Prostate gland (tissue), 2 donors: ENCODE data around the gene FLT4. TPM values are rescaled to one million over a fixed set of nuclear protein-coding genes. Genes with fewer than 3 reads are reported as not detected.

Experiments used
- DNase-seq: peaks from one replicate; pipeline ENCODE4 v3.0.0-alpha.2; 2019; ENCODE audit warnings: low spot score
- H3K27ac ChIP-seq, 2 donors: fragments of 200-600 bp; sonication (generic); 2 replicates each; pipeline ENCODE4 v1.5.1; 2017 to 2019
- H3K27me3 ChIP-seq: fragments of 200-600 bp; sonication (generic); replicated peaks from 2 replicates; pipeline ENCODE4 v1.5.1; 2019; ENCODE audit not compliant: insufficient read depth
- H3K36me3 ChIP-seq, 2 donors: fragments of 200-600 bp; sonication (generic); 1 replicate in 1 of 2; 2 replicates in 1 of 2; pipeline versions ENCODE4 v1.5.1 to v1.8.1; 2017 to 2019
- H3K4me1 ChIP-seq: fragments of 200-600 bp; sonication (generic); replicated peaks from 2 replicates; pipeline ENCODE4 v1.5.1; 2019
- H3K4me3 ChIP-seq, 2 donors: fragments of 200-600 bp; sonication (generic); 2 replicates each; pipeline ENCODE4 v1.5.1; 2017 to 2019
- H3K9me3 ChIP-seq: fragments of 200-600 bp; sonication (generic); 2 replicates; pipeline ENCODE4 v1.5.1; 2017
- POLR2A ChIP-seq: fragments of 450-650 bp; IDR thresholded peaks from one replicate; pipeline ENCODE4 v1.6.1; 2016; ENCODE audit warnings: antibody characterized with exemption, mild to moderate bottlenecking
- POLR2AphosphoS5 ChIP-seq: sonication (generic); formaldehyde crosslinking; IDR thresholded peaks from one replicate; pipeline ENCODE4 v1.6.1; 2017; ENCODE audit warnings: antibody characterized with exemption
- WGBS: methylation state at CpG from one replicate; pipeline ENCODE4 v1.1.5; 2018; 5-methylcytosine and 5-hydroxymethylcytosine counted together
- intact Hi-C: fragments of 100-400 bp; cut with DNase I; formaldehyde crosslinking; loops from one replicate; pipeline ENCODE4 v1.14.2; 2022
- total RNA-seq, 2 donors: library from RNA; depleted of rRNA; stranded (reverse); fragments of >200 nt; gene quantifications; one replicate each; pipeline ENCODE4 v1.1.0, GENCODE V29; 2016
- TF ChIP-seq, protein P1 (sequence below), 4 experiments: fragments of 200-600 bp in 2 of 4; fragments of 450-650 bp in 2 of 4; sonication (generic) in 2 of 4; IDR thresholded peaks; 1 replicate in 3 of 4; 2 replicates in 1 of 4; pipeline ENCODE4 v1.5.1; 2016 to 2019; ENCODE audit warnings: antibody characterized with exemption in 4 of 4, mild to moderate bottlenecking in 2 of 4, moderate library complexity in 2 of 4

Gene FLT4
- total RNA-seq, 2 donors from 2014 or later, result 2.9 to 20.6 TPM

- intact Hi-C loops, result no loop called here
These were observed 2.5 kb downstream of the FLT4 start for GRCh38 chr5:180646963-180647305.

GRCh38 chr5:180646289-180646962 lies 3.0 kb downstream of the FLT4 start:
- no peak for DNase-seq
- Histone ChIP-seq H3K9me3 (no peaks in the 10 kb centered on the region), H3K4me3 (no peak overlapping the region), H3K27me3 (no peaks in the 10 kb centered on the region), H3K4me1 (no peaks in the 10 kb centered on the region), H3K27ac (no peak overlapping the region), H3K36me3 (no peaks in the 10 kb centered on the region)
- TF ChIP-seq, protein P1, sequence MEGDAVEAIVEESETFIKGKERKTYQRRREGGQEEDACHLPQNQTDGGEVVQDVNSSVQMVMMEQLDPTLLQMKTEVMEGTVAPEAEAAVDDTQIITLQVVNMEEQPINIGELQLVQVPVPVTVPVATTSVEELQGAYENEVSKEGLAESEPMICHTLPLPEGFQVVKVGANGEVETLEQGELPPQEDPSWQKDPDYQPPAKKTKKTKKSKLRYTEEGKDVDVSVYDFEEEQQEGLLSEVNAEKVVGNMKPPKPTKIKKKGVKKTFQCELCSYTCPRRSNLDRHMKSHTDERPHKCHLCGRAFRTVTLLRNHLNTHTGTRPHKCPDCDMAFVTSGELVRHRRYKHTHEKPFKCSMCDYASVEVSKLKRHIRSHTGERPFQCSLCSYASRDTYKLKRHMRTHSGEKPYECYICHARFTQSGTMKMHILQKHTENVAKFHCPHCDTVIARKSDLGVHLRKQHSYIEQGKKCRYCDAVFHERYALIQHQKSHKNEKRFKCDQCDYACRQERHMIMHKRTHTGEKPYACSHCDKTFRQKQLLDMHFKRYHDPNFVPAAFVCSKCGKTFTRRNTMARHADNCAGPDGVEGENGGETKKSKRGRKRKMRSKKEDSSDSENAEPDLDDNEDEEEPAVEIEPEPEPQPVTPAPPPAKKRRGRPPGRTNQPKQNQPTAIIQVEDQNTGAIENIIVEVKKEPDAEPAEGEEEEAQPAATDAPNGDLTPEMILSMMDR (IDR thresholded peaks at IDR 0.05), result no peak
- TF ChIP-seq POLR2A, result no peak
- no peak for TF ChIP-seq POLR2AphosphoS5
- 84% methylated on average over 9 of the region's 10 CpGs for WGBS
- intact Hi-C loops, result no loop called here

More at GRCh38 chr5:180646963-180647305, 2.5 kb downstream of the FLT4 start:
- WGBS, result 80% methylated on average over 1 of the region's 1 CpG
- TF ChIP-seq, protein P1 (IDR thresholded peaks at IDR 0.05), result no peak
- TF ChIP-seq POLR2A (no peak), POLR2AphosphoS5 (no peak)
- no peak overlapping the region for H3K4me3 ChIP-seq
- no peaks in the 10 kb centered on the region for H3K9me3 ChIP-seq
- no peak overlapping the region for H3K27ac ChIP-seq
- no peaks in the 10 kb centered on the region for H3K36me3 ChIP-seq
- H3K27me3 ChIP-seq, result no peaks in the 10 kb centered on the region
- no peaks in the 10 kb centered on the region for H3K4me1 ChIP-seq
- no peak for DNase-seq

DNA sequence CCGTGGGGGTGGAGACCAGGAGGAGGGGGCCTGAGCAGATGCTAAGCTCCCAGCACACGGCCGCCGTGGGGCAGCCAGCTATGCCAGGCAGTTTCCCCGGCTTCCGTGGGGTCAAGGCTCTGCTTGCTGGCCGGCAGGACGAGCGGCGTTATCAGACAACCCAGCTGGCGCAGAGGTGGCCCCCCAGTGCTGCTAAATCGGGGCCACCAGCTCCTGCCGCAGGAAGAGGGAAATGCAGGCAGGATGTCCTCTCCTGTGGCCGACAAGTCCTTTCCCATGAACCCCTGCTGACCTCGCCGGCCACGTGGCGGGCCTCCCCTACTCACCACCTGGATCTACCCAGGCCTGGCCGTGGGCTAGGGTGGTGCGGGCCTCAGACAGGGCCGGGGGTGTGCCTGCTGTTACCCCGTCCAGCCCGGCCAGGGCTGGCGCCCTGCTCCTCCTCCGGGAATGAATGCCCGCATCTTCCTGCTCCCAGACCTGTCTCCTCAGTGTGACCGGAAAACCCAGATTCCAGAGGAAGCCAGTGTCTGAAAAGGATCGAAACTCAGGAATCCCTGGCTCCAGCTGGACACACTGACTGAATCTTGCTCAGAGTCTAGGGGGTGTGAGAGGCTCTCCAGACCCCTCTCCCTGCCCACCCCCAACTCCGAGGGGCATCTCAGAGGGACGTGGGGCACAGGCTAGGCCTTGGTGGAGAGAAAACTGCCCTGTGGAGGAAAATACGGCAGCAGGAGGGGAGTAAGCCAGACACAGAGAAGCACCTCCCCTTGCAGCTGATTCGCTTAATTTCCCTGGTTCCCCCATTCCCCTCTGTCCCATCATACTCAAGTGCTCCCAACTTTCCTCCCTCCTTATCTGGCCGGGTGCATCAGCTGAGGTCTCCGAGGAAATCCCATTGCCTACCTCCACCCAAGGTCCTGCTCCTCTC lies 3.9 kb downstream of the FLT4 start:
- DNase-seq, result no peak
- TF ChIP-seq, protein P1 (IDR thresholded peaks at IDR 0.05), result no peak
- TF ChIP-seq POLR2AphosphoS5, result no peak
- TF ChIP-seq POLR2A, result no peak
- no peak overlapping the region for H3K27ac ChIP-seq
- H3K9me3 ChIP-seq, result no peaks in the 10 kb centered on the region
- no peaks in the 10 kb centered on the region for H3K36me3 ChIP-seq
- WGBS, result 65% methylated on average over 33 of the region's 34 CpGs
- no peaks in the 10 kb centered on the region for H3K27me3 ChIP-seq
- intact Hi-C loops, result no loop called here
- no peaks in the 10 kb centered on the region for H3K4me1 ChIP-seq
- no peak overlapping the region for H3K4me3 ChIP-seq

DNA sequence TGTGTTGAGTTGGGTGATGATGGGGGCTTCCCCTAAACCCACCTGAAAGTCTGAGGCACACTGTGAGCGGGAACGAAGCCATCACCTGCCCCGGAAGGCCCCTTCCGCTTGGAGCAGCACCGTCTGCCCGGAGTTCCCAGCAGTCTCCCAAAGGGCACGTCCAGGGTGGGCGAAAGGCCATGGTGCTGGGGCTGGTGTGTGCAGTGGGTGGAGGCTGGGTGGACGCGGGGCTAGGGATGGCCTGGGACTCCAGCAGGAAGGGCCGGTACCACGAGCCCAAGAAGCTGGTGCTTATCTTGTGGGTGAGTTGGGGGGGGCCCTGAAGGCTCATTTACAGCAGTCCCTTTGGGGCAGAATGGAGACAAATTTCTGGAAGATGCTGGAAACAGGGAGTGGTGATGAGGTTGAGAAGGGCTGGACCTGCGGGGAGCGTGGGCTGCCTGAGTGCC lies 4.6 kb downstream of the FLT4 start:
- no peaks in the 10 kb centered on the region for H3K27me3 ChIP-seq
- DNase-seq, result no peak
- no peaks in the 10 kb centered on the region for H3K4me1 ChIP-seq
- no peaks in the 10 kb centered on the region for H3K36me3 ChIP-seq
- intact Hi-C loops, result no loop called here
- H3K4me3 ChIP-seq, result no peak overlapping the region
- TF ChIP-seq, protein P1 (IDR thresholded peaks at IDR 0.05), result no peak
- TF ChIP-seq POLR2A (no peak), POLR2AphosphoS5 (no peak)
- 77% methylated on average over 14 of the region's 14 CpGs for WGBS
- H3K27ac ChIP-seq, result no peak overlapping the region
- no peaks in the 10 kb centered on the region for H3K9me3 ChIP-seq
